Small intestine (tissue), 7 donors: ENCODE data around the gene OBI1. TPM values are rescaled to one million over a fixed set of nuclear protein-coding genes. Genes with fewer than 3 reads are reported as not detected.
"Not testable (repeated sequence)": the region's sequence is repeated elsewhere in the genome, so short reads cannot be mapped to it uniquely, and the experiment has no call there.

Experiments
- DNase-seq, 2 donors: peaks; one replicate each; pipeline versions ENCODE4 v3.0.0 to v3.0.0-alpha.2; 2013
- FAIRE-seq: peaks from 2 replicates; lab custom pipeline; 2012; peaks lifted over from hg19 to GRCh38; lab: Jason Lieb, UNC
- H3K27ac ChIP-seq, 3 donors: one replicate each; pipeline ENCODE4 v1.5.1; 2013; ENCODE audit warnings: low read length in 2 of 3, mild to moderate bottlenecking in 2 of 3, control low read depth in 1 of 3, inconsistent platforms in 1 of 3, low read depth in 1 of 3, moderate library complexity in 1 of 3
- H3K27me3 ChIP-seq, 3 donors: one replicate each; pipeline ENCODE4 v1.6.1; 2013; ENCODE audit warnings: low read length in 3 of 3, inconsistent platforms in 1 of 3; ENCODE audit not compliant: control insufficient read depth in 3 of 3, insufficient read depth in 3 of 3
- H3K36me3 ChIP-seq, 3 donors: one replicate each; pipeline ENCODE4 v1.6.1; 2013; ENCODE audit warnings: low read length in 3 of 3, inconsistent platforms in 1 of 3, low read depth in 1 of 3, mild to moderate bottlenecking in 1 of 3, moderate library complexity in 1 of 3; ENCODE audit not compliant: control insufficient read depth in 3 of 3, insufficient read depth in 2 of 3
- H3K4me1 ChIP-seq, 3 donors: one replicate each; pipeline ENCODE4 v1.6.1; 2013; ENCODE audit warnings: low read length in 2 of 3, inconsistent platforms in 1 of 3, low read depth in 1 of 3, mild to moderate bottlenecking in 1 of 3, moderate library complexity in 1 of 3; ENCODE audit not compliant: control insufficient read depth in 3 of 3, insufficient read depth in 2 of 3
- H3K4me3 ChIP-seq, 3 donors: one replicate each; pipeline ENCODE4 v1.5.1; 2013; ENCODE audit warnings: low read length in 3 of 3, control low read depth in 1 of 3, inconsistent platforms in 1 of 3, low read depth in 1 of 3, mild to moderate bottlenecking in 1 of 3, moderate library complexity in 1 of 3
- H3K9me3 ChIP-seq, 2 donors: one replicate each; pipeline ENCODE4 v1.6.1; 2013; ENCODE audit warnings: low read depth in 1 of 2, low read length in 1 of 2; ENCODE audit not compliant: control insufficient read depth in 2 of 2, insufficient read depth in 1 of 2
- WGBS, 3 donors: extraction: QIAGEN DNeasy Blood & Tissue Kit; methylation state at CpG; one replicate each; pipeline ENCODE4 v1.1.7; 2013; 5-methylcytosine and 5-hydroxymethylcytosine counted together
- polyA plus RNA-seq, 4 donors: library from polyadenylated mRNA; stranded (reverse) in 3 of 4; unstranded in 1 of 4; fragments of 200-250 nt in 3 of 4; fragments of 120-200 nt in 1 of 4; gene quantifications; one replicate each; pipeline versions ENCODE4 v1.2.1 to v1.2.3, GENCODE V29; 2013
- donor health status: healthy with polysubstance abuse.
- donor health status: control.
- donor health status: control.
- donor health status: Bipolar disorder and iron deficiency.
- donor health status: healthy.

Gene OBI1
- polyA plus RNA-seq, 4 donors, result 2.2 to 15.3 (median 4.0) TPM

- DNase-seq (no peak), FAIRE-seq (no peak)
- H3K27ac ChIP-seq, result no peak overlapping the region
- peaks cover 4 to 7% (median 6%) of the 10 kb centered on the region in 3 donors for H3K4me1 ChIP-seq
- H3K9me3 ChIP-seq, result no peaks in the 10 kb centered on the region
- no peak overlapping the region for H3K4me3 ChIP-seq
- H3K36me3 ChIP-seq, result peaks cover 0 to 4% (median 0%) of the 10 kb centered on the region in 3 donors
- H3K27me3 ChIP-seq, result peaks cover 0 to 8% (median 0%) of the 10 kb centered on the region in 3 donors
These were observed 3.0 kb downstream of the OBI1 start for GRCh38 chr13:78655906-78656305.

GRCh38 chr13:78655007-78655406, 3.9 kb downstream of the OBI1 start:
- H3K36me3 ChIP-seq, result peaks cover 0 to 4% (median 0%) of the 10 kb centered on the region in 3 donors
- peaks cover 0 to 2% (median 0%) of the 10 kb centered on the region in 3 donors for H3K27me3 ChIP-seq
- no peak for FAIRE-seq
- DNase-seq, result no peak
- no peak overlapping the region for H3K4me3 ChIP-seq
- 92 to 94% (median 92%) methylated on average over 3 of the region's 3 CpGs for WGBS, 3 donors
- H3K4me1 ChIP-seq, result peaks cover 6 to 13% (median 7%) of the 10 kb centered on the region in 3 donors
- no peak overlapping the region for H3K27ac ChIP-seq
- H3K9me3 ChIP-seq, result no peaks in the 10 kb centered on the region

GRCh38 chr13:78652651-78653050, 6.3 kb downstream of the OBI1 start:
- WGBS, 3 donors, result 94 to 100% (median 96%) methylated on average over 1 of the region's 1 CpG
- Histone ChIP-seq H3K36me3 (peaks cover 0 to 4% (median 0%) of the 10 kb centered on the region in 3 donors), H3K27me3 (no peaks in the 10 kb centered on the region), H3K9me3 (no peaks in the 10 kb centered on the region), H3K27ac (no peak overlapping the region), H3K4me3 (no peak overlapping the region), H3K4me1 (peaks cover 3 to 15% (median 3%) of the 10 kb centered on the region in 3 donors)
- FAIRE-seq (no peak), DNase-seq (no peak)

- Histone ChIP-seq H3K27ac (no peak overlapping the region), H3K4me3 (no peak overlapping the region), H3K9me3 (peaks cover 0 to 3% of the 10 kb centered on the region in 2 donors), H3K4me1 (peaks cover 2 to 14% (median 2%) of the 10 kb centered on the region in 3 donors), H3K36me3 (no peaks in the 10 kb centered on the region), H3K27me3 (no peaks in the 10 kb centered on the region)
- WGBS, 3 donors, result 83 to 90% (median 89%) methylated on average over 2 of the region's 2 CpGs
- no peak for FAIRE-seq
- no peak for DNase-seq
These were observed 8.3 kb downstream of the OBI1 start for GRCh38 chr13:78650717-78651083.

GRCh38 chr13:78649997-78650716, 8.8 kb downstream of the OBI1 start:
- Histone ChIP-seq H3K27me3 (no peaks in the 10 kb centered on the region), H3K4me3 (no peak overlapping the region), H3K27ac (no peak overlapping the region), H3K4me1 (peaks cover 2 to 14% (median 2%) of the 10 kb centered on the region in 3 donors), H3K9me3 (peaks cover 0 to 6% of the 10 kb centered on the region in 2 donors), H3K36me3 (no peaks in the 10 kb centered on the region)
- DNase-seq (no peak), FAIRE-seq (no peak)
- 21 to 33% (median 23%) methylated on average over 3 of the region's 3 CpGs for WGBS, 3 donors

- not testable (repeated sequence) for H3K9me3 ChIP-seq, FAIRE-seq, H3K27me3 ChIP-seq, H3K4me3 ChIP-seq, H3K36me3 ChIP-seq
- WGBS, 3 donors, result 53 to 62% (median 56%) methylated on average over 11 of the region's 11 CpGs
- peak in 1 of 2 donors; percentile 65 for DNase-seq
- Histone ChIP-seq H3K4me1 (peaks cover 2 to 14% (median 2%) of the 10 kb centered on the region in 3 donors), H3K27ac (peak overlapping the region in 1 of 3 donors; percentile 76)
These were observed 11.8 kb downstream of the OBI1 start for GRCh38 chr13:78647109-78647678.

- 72 to 87% (median 77%) methylated on average over 4 of the region's 4 CpGs for WGBS, 3 donors
- no peaks in the 10 kb centered on the region for H3K4me1 ChIP-seq
- H3K27me3 ChIP-seq, result no peaks in the 10 kb centered on the region
- no peak overlapping the region for H3K4me3 ChIP-seq
- DNase-seq (no peak), FAIRE-seq (no peak)
- no peak overlapping the region for H3K27ac ChIP-seq
- no peaks in the 10 kb centered on the region for H3K9me3 ChIP-seq
- H3K36me3 ChIP-seq, result peaks cover 4 to 12% (median 5%) of the 10 kb centered on the region in 3 donors
These were observed 20.7 kb downstream of the OBI1 start for GRCh38 chr13:78638216-78638615.

GRCh38 chr13:78636495-78636894, 22.5 kb downstream of the OBI1 start:
- FAIRE-seq, result no peak

More at GRCh38 chr13:78636495-78636894, 22.5 kb downstream of the OBI1 start:
- Histone ChIP-seq H3K4me1 (peaks cover 0 to 1% (median 0%) of the 10 kb centered on the region in 3 donors), H3K27me3 (no peaks in the 10 kb centered on the region), H3K9me3 (no peaks in the 10 kb centered on the region), H3K36me3 (peaks cover 8 to 11% (median 11%) of the 10 kb centered on the region in 3 donors), H3K4me3 (no peak overlapping the region), H3K27ac (no peak overlapping the region)
- no peak for DNase-seq
